Measurements from ENCODE around the gene EHMT1. TPM values are rescaled to one million over a fixed set of nuclear protein-coding genes. Genes with fewer than 3 reads are reported as not detected.

Gene EHMT1
- total and polyA plus RNA-seq, 2 of the 8 experiments (the other 6 are each of a cell fraction or from before 2014, with no cell fraction given) = 95.7 to 163 TPM

GRCh38 chr9:137784046-137784445, 165.2 kb downstream of the EHMT1 start:
- DNase-seq (ENCODE audit: low read depth in 1 of 2, low spot score in 2 of 2) = no peak
- no peak overlapping the region for H4K8ac ChIP-seq (ENCODE audit: extremely low read depth, insufficient read depth, low read length)
- POLR2A ChIA-PET (ENCODE audit: partially characterized antibody) = no interaction called here
- H3K4me3 ChIP-seq (ENCODE audit: extremely low read depth in 1 of 4, insufficient read depth in 2 of 4, low read depth in 3 of 4, low read length in 4 of 4) = no peak overlapping the region
- H2BK15ac ChIP-seq (ENCODE audit: low read length) = no peak overlapping the region
- no peak overlapping the region for H3K27ac ChIP-seq (ENCODE audit: low read depth, low read length)
- H3K9me3 ChIP-seq (ENCODE audit: insufficient read depth in 2 of 2, low read depth in 1 of 2, low read length in 1 of 2) = no peaks in the 10 kb centered on the region
- peaks cover 6% of the 10 kb centered on the region; the same call in 1 of the 2 replicates for H3K79me1 ChIP-seq (ENCODE audit: low read depth, low read length)
- no peak overlapping the region for H4K91ac ChIP-seq (replicated peaks; ENCODE audit: insufficient read length, low read length)
- no peak overlapping the region for H2BK5ac ChIP-seq (ENCODE audit: low read depth, low read length)
- H2BK20ac ChIP-seq (ENCODE audit: low read length) = no peak overlapping the region
- no peak overlapping the region for H3K23ac ChIP-seq (ENCODE audit: insufficient read length)
- H4K20me1 ChIP-seq (replicated peaks in 1 of 2; ENCODE audit: control insufficient read depth in 1 of 2, insufficient read depth in 2 of 2, low read length in 2 of 2) = peaks cover 4 to 12% of the 10 kb centered on the region in 2 experiments
- WGBS, 2 experiments (ENCODE audit: extremely low coverage in 1 of 2, insufficient coverage in 1 of 2, insufficient read length in 1 of 2, insufficient replicate concordance in 2 of 2, low coverage in 1 of 2, low lambda C conversion rate in 2 of 2, missing lambda C conversion rate in 1 of 2) = 88% methylated on average over 12 of the region's 12 CpGs; no CpG with 5 or more reads in 1 of the 2 experiments
- H2BK12ac ChIP-seq (ENCODE audit: low read depth, low read length) = no peak overlapping the region
- H3K14ac ChIP-seq (ENCODE audit: insufficient read length) = no peak overlapping the region
- H3K4me1 ChIP-seq (replicated peaks in 1 of 4; ENCODE audit: control insufficient read depth in 3 of 4, insufficient read depth in 4 of 4, low read length in 3 of 4) = peaks cover 4 to 13% (median 8%) of the 10 kb centered on the region in 4 experiments; a peak in 5 of 7 replicates
- CTCF ChIA-PET (ENCODE audit: partially characterized antibody) = interaction anchor here (0.7 to 1.3 kb wide), 2 partner anchors 89 to 163 kb away, joined by 3 to 4 read pairs; no protein-coding TSS in a partner anchor
- H3K9ac ChIP-seq (replicated peaks in 1 of 4; ENCODE audit: extremely low read depth in 1 of 4, low read depth in 3 of 4, low read length in 3 of 4) = no peak overlapping the region
- H3K27me3 ChIP-seq (replicated peaks in 1 of 4; ENCODE audit: control insufficient read depth in 3 of 4, extremely low read depth in 1 of 4, insufficient read depth in 3 of 4, low read length in 3 of 4) = no peaks in the 10 kb centered on the region
- no peak overlapping the region for H2AFZ ChIP-seq (ENCODE audit: low read length)
- H3K56ac ChIP-seq (replicated peaks; ENCODE audit: insufficient read length, low read depth, low read length) = no peak overlapping the region
- H3K4me2 ChIP-seq (ENCODE audit: insufficient read depth in 1 of 2, low read depth in 2 of 2, low read length in 2 of 2) = no peak overlapping the region
- H3K4ac ChIP-seq (replicated peaks; ENCODE audit: insufficient read length, low read depth, low read length) = no peak overlapping the region
- H3K23me2 ChIP-seq (ENCODE audit: low read depth, low read length) = peaks cover 3% of the 10 kb centered on the region; the same call in 1 of the 2 replicates
- H4K5ac ChIP-seq (ENCODE audit: insufficient read length, low read depth, low read length) = no peak overlapping the region
- FAIRE-seq = no peak
- H2BK120ac ChIP-seq (replicated peaks; ENCODE audit: low read depth, low read length) = no peak overlapping the region
- H3K79me2 ChIP-seq (ENCODE audit: control insufficient read depth in 1 of 2, insufficient read depth in 2 of 2, low read length in 2 of 2) = peaks cover 0 to 21% of the 10 kb centered on the region in 2 experiments; a peak in 1 of 4 replicates
- H3K36me3 ChIP-seq (ENCODE audit: control insufficient read depth in 2 of 4, insufficient read depth in 4 of 4, low read length in 3 of 4) = peaks cover 12 to 32% (median 18%) of the 10 kb centered on the region in 4 experiments
- no peak overlapping the region for H2AK5ac ChIP-seq (ENCODE audit: low read depth, low read length)
- no peak overlapping the region for H3K18ac ChIP-seq (ENCODE audit: extremely low read depth, low read length)
- TF ChIP-seq TCF12 (IDR thresholded peaks at IDR 0.05; ENCODE audit: low read depth, low read length) (no peak), POLR2A (IDR thresholded peaks at IDR 0.05; ENCODE audit: control extremely low read depth in 1 of 2, low read depth in 2 of 2, low read length in 2 of 2) (no peak), HDAC6 (IDR thresholded peaks at IDR 0.05; ENCODE audit: low read depth, low read length) (no peak), CEBPB (IDR thresholded peaks at IDR 0.05; ENCODE audit: low read depth, low read length) (no peak), SRF (IDR thresholded peaks at IDR 0.05; ENCODE audit: low read depth, low read length) (no peak), TAF7 (optimal IDR thresholded peaks at IDR 0.05; ENCODE audit: borderline replicate concordance, low read depth, low read length) (no peak), RNF2 (IDR thresholded peaks at IDR 0.05; ENCODE audit: borderline replicate concordance, low read depth, low read length, missing control alignments, poor library complexity, severe bottlenecking) (no peak), GTF2F1 (IDR thresholded peaks at IDR 0.05; ENCODE audit: borderline replicate concordance, low read depth, low read length) (no peak), RFX5 (IDR thresholded peaks at IDR 0.05; ENCODE audit: borderline replicate concordance, low read depth, low read length) (no peak), JUND (IDR thresholded peaks at IDR 0.05; ENCODE audit: low read length) (no peak), KDM4A (IDR thresholded peaks at IDR 0.05; ENCODE audit: low read depth, low read length, severe bottlenecking) (no peak), YY1 (IDR thresholded peaks at IDR 0.05; ENCODE audit: low read depth, low read length) (no peak), CHD2 (IDR thresholded peaks at IDR 0.05; ENCODE audit: low read length) (no peak), POLR2AphosphoS5 (IDR thresholded peaks at IDR 0.05; ENCODE audit: low read depth, low read length) (no peak)

Measured in H1 (cell line).